NT2/D1 (cell line): Measurements from ENCODE around the gene MINK1.

Source experiments
- DNase-seq: peaks from one replicate; pipeline ENCODE4 v3.0.0-alpha.2; 2011; ENCODE audit warnings: low read depth, low spot score
- H3K27me3 ChIP-seq: 2 replicates; pipeline ENCODE4 v1.6.0; 2011; ENCODE audit warnings: mild to moderate bottlenecking; ENCODE audit not compliant: insufficient read length, insufficient read depth
- H3K36me3 ChIP-seq: 2 replicates; pipeline ENCODE4 v1.6.1; 2011; ENCODE audit warnings: mild to moderate bottlenecking, low read length, mixed read lengths; ENCODE audit not compliant: insufficient read depth, insufficient read length
- H3K4me1 ChIP-seq: 2 replicates; pipeline ENCODE4 v1.5.1; 2011; ENCODE audit not compliant: insufficient read depth, insufficient read length
- H3K4me3 ChIP-seq: 2 replicates; pipeline ENCODE4 v1.5.1; 2011; ENCODE audit warnings: low read depth; ENCODE audit not compliant: insufficient read length
- H3K9ac ChIP-seq: 2 replicates; pipeline ENCODE4 v1.6.0; 2011; ENCODE audit warnings: low read depth; ENCODE audit not compliant: insufficient read length
- H3K9me3 ChIP-seq: 2 replicates; pipeline ENCODE4 v1.5.1; 2011; ENCODE audit warnings: mild to moderate bottlenecking, low read length; ENCODE audit not compliant: insufficient read depth
- SUZ12 ChIP-seq: IDR thresholded peaks from 2 replicates; pipeline ENCODE4 v1.6.1; 2011; ENCODE audit not compliant: insufficient read length, insufficient read depth; ENCODE audit errors: extremely low read depth
- YY1 ChIP-seq: IDR thresholded peaks from 2 replicates; pipeline ENCODE4 v1.6.1; 2011; ENCODE audit not compliant: insufficient read length, insufficient read depth
- ZNF274 ChIP-seq: IDR thresholded peaks from 2 replicates; pipeline ENCODE4 v1.6.1; 2011; ENCODE audit warnings: mild to moderate bottlenecking, low read depth, low read length

The MINK1 gene

GRCh38 chr17:4892499-4893221 lies 59.5 kb downstream of the MINK1 start:
- TF ChIP-seq ZNF274 (no peak), SUZ12 (no peak), YY1 (no peak)
- Histone ChIP-seq H3K4me1 (peaks cover 8% of the 10 kb centered on the region), H3K9ac (no peak overlapping the region), H3K9me3 (no peaks in the 10 kb centered on the region), H3K27me3 (no peaks in the 10 kb centered on the region), H3K4me3 (no peak overlapping the region), H3K36me3 (peaks cover 65% of the 10 kb centered on the region)
- no peak for DNase-seq

- Histone ChIP-seq H3K36me3 (peaks cover 66% of the 10 kb centered on the region), H3K4me1 (peaks cover 8% of the 10 kb centered on the region), H3K9ac (no peak overlapping the region), H3K27me3 (no peaks in the 10 kb centered on the region), H3K4me3 (no peak overlapping the region), H3K9me3 (no peaks in the 10 kb centered on the region)
- no peak for TF ChIP-seq ZNF274
- no peak for TF ChIP-seq SUZ12
- TF ChIP-seq YY1: no peak
- DNase-seq: no peak
Measured at GRCh38 chr17:4893272-4893671, 60.1 kb downstream of the MINK1 start.

GRCh38 chr17:4893721-4894560 lies 60.8 kb downstream of the MINK1 start:
- no peak overlapping the region for H3K9ac ChIP-seq
- H3K9me3 ChIP-seq: no peaks in the 10 kb centered on the region
- TF ChIP-seq ZNF274 (no peak), YY1 (no peak), SUZ12 (no peak)
- peaks cover 8% of the 10 kb centered on the region for H3K4me1 ChIP-seq
- DNase-seq: no peak
- peaks cover 72% of the 10 kb centered on the region for H3K36me3 ChIP-seq
- no peak overlapping the region for H3K4me3 ChIP-seq
- H3K27me3 ChIP-seq: no peaks in the 10 kb centered on the region

GRCh38 chr17:4895121-4895520 lies 62.0 kb downstream of the MINK1 start:
- Histone ChIP-seq H3K9me3 (no peaks in the 10 kb centered on the region), H3K9ac (no peak overlapping the region), H3K4me3 (no peak overlapping the region), H3K36me3 (peaks cover 79% of the 10 kb centered on the region), H3K4me1 (peaks cover 8% of the 10 kb centered on the region), H3K27me3 (no peaks in the 10 kb centered on the region)
- TF ChIP-seq ZNF274: no peak
- TF ChIP-seq SUZ12: no peak
- TF ChIP-seq YY1: no peak
- DNase-seq: no peak

- TF ChIP-seq ZNF274 (no peak), SUZ12 (no peak), YY1 (no peak)
- Histone ChIP-seq H3K36me3 (peaks cover 75% of the 10 kb centered on the region), H3K27me3 (no peaks in the 10 kb centered on the region)
Measured at GRCh38 chr17:4895657-4896331, 62.7 kb downstream of the MINK1 start.

GRCh38 chr17:4896332-4897197 lies 63.4 kb downstream of the MINK1 start:
- H3K36me3 ChIP-seq: peaks cover 69% of the 10 kb centered on the region
- H3K27me3 ChIP-seq: no peaks in the 10 kb centered on the region
- TF ChIP-seq ZNF274 (no peak), YY1 (no peak), SUZ12 (no peak)

More at GRCh38 chr17:4895657-4896331, 62.7 kb downstream of the MINK1 start:
- Histone ChIP-seq H3K4me1 (peaks cover 8% of the 10 kb centered on the region), H3K9ac (no peak overlapping the region), H3K4me3 (no peak overlapping the region), H3K9me3 (no peaks in the 10 kb centered on the region)
- no peak for DNase-seq

More at GRCh38 chr17:4896332-4897197, 63.4 kb downstream of the MINK1 start:
- DNase-seq: no peak
- Histone ChIP-seq H3K9ac (no peak overlapping the region), H3K4me3 (no peak overlapping the region), H3K9me3 (no peaks in the 10 kb centered on the region), H3K4me1 (peaks cover 8% of the 10 kb centered on the region)
